GM21515 (cell line): ENCODE data around the gene ROMO1.
"Not testable (repeated sequence)": the region's sequence is repeated elsewhere in the genome, so short reads cannot be mapped to it uniquely, and the experiment has no call there.

ENCODE experiments used
- ATAC-seq: cut with Tn5 transposase; IDR thresholded peaks from one replicate; pipeline ENCODE4 v1.9.1; 2021; ENCODE audit not compliant: unreplicated experiment

ROMO1 gene

DNA sequence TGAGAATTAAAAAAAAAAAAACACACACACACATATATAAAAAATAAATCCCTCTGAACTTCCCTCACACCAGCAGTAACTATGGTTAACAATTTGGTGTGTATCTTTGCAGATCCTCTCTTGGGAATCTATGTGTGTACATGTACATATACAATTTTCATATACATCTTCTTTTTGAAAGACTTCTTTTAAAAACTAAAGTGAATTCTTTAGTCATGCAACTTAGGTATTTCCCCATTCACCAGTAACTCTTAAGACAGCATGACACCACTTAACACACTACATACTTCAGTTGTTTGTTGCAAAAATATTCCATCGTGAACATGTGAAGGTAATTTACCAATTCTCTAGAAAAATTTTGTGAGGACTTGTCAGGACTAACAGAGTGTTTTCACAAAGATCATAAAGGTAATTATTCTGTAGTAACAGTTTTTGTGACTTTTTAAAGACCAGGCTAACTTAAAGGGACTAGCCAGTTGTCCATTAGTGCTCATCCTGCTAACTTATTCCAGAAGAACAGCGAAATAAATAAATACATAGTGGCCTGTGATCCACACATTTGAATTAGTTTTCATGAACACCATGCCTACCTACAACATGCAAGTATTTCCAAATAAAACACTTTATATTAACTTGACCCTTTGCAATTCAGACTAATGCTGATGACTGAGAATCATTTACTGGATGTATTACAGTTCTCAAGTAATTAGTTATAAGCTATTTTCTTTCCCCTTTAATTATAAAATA is 30.8 kb downstream of the ROMO1 start:
- ATAC-seq: no peak

DNA sequence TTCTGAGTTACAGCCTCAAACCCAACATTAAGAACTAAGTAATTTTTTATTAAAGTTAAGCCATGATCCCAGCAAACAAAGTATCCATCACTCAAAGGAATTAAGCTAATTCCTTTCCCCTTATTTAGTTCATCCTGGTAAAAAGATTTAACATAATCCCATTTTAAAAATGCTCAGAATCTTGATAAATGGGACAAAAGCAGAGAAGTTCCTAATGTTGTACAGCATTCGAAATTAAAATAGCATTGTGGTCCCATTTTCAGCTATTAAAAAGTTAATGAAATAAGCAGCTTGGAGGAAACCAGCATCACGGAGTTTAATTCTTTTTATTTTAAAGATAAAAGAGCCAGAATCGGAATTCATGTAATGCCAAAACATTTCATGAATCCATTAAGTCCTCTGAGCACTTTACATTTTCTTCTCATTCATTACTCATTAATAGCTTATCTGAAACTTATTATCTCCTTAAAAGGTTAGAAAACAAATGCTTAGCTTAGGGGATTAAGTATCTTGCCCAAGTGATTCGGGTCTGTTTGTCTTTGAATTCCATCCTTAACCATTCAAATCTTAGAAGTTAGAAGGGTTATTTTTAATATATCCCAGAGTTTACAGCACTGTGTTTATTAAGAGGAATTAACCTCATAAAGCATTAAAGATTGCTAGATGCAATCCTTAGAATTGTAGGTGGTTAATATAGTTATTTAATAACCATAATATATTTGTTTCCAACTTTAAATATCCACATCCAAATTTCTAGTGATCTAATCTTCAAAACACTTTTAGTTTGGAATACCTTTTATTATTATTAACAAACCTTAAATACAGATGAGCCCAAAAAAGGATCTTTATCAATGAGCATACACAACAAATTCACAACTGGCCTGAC is 31.6 kb downstream of the ROMO1 start:
- no peak for ATAC-seq

DNA sequence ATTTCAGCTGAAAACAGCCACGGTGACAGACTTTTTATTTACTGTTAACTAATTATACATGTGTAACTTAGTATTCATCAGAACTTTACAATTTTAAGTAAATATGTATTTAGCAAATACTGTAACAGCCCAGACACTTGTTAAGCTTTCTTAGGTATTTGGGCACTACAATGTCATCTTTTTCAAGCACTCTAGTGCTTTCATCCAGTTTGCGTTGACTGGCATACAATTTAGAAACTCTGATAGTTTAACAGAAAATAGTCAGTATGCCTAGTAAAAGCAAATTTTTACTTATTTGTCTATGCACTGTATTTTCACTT is 32.2 kb downstream of the ROMO1 start:
- no peak for ATAC-seq

DNA sequence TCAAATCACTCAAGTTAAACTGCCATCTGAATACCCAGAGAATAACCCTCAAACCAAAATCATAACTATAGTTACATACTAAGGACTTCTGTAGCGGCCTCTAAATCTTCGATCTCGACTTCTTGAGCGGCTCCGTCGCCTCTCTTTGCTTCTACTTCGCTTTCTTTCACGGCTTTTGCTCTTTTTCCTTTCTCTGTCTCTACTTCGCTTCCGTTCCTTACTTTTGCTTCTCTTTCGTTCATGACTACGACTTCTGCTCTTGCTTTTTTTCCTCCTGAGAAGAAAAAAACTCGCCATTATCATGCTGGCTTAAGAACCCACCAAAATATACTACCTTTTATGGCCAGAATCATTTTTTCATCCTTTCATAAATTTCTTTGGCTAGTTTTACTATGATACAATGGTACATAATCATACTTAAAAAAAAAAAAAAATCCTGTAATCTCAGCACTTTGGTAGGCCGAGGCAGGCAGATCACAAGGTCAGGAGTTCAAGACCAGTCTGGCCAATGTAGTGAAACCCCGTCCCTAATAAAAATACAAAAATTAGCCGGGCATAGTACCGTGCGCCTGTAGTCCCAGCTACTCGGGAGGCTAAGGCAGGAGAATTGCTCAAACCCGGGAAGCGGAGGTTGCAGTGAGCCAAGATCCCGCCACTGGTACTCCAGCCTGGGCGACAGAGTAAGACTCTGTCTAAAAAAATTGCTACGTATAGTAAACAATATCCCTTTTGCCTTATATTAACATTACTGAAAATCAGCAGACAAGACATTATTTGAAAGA is 32.8 kb downstream of the ROMO1 start:
- no peak for ATAC-seq

DNA sequence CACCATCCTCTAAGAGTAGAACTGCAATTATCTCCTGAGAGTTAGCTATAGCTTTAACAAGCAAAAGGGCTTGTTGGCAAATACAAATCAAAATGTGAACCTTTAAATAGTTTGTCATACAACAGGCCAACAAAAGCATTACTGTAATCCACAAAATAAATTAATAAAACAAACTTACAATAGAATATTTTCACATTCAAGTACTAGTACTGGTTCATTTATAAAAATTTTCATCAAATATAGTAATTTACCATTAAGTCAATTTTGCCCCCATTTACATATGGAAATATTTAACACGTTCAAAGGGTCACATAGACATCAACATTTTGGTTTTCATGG is 33.4 kb downstream of the ROMO1 start:
- no peak for ATAC-seq

DNA sequence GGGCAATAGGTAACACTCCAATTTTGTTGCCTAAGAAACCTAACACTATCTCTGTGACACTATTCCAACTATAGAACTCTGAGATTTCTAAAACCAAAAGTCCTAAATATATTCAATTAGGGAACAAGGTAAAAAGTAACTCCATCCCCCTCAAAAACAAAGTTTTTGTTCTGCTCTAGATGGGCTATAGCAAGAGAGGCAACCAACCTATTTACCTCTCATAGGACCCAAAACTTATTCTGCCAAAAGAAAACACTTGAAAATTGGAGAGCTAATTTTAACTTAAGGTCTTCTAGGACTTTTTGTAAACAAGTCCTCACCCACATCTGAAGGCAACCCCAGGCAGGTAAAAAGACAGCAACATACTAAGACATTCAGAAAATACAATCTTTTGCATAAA is 35.2 kb downstream of the ROMO1 start:
- ATAC-seq: no peak

DNA sequence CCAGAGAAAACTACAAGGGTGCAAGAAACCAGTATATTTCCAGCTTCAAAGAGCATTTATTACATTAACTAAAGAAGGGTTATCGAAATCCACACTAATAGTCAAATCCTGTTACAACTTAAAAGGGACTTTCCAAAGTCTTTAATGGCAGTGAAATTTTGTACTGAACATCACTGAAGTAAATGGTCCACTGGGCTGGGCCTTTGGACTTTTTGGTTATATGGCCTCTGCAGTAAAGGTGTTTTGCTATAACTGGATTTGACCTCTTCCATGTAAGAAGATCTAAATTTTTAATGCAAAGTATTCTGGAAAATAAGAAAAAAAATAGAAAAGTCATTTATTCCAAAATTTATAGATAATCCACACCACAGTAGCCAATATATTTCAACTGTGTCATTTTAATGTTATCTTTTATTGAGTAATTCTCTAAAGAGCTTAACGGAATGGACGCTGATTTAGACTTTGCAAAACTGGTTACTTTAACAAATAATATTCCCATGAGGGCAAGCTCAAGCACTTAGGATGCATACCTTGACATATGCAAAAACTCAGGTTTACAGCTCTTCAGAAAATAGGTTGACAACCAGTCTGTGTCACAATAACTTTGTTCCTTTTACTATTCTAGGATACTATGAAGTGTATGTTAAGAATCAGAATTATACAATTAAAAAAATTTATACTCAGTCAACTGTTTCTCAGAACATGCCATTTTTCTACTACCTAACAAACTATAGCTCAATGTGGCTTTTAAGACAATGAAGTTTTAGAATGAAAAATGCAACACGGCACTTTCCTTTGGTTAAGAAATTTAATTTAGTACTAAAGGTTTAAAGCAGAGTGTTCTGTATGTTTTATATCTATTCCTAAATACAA is 35.8 kb downstream of the ROMO1 start:
- ATAC-seq: no peak

DNA sequence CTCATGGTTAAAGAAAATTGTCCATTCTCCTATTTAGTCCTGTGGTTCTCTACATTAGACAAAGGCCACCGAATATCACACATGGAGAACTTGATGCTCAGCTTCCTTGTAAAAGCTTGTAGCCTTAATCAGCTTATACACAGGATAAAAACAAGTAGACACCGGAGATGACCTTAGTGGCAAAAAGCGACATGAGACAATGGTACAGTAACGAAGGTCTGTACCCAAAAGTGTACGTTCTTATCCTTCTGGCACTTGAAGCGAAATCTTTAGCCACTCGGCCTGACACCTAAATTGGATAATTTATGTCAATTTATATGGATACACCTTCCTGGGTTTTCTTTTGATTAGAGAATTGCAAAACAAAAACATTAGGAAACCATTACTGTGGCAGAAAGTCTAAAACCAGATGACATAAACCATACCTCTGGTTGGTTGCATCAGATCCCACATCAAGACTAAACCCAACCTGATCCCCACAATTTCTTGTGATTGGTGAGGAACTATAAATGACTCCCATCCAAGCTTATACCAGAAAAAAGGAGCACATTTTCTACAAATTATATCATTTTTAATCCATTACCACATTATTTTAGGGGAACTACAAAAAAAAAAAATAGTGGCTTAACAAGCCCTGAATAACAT is 36.7 kb downstream of the ROMO1 start:
- no peak for ATAC-seq

DNA sequence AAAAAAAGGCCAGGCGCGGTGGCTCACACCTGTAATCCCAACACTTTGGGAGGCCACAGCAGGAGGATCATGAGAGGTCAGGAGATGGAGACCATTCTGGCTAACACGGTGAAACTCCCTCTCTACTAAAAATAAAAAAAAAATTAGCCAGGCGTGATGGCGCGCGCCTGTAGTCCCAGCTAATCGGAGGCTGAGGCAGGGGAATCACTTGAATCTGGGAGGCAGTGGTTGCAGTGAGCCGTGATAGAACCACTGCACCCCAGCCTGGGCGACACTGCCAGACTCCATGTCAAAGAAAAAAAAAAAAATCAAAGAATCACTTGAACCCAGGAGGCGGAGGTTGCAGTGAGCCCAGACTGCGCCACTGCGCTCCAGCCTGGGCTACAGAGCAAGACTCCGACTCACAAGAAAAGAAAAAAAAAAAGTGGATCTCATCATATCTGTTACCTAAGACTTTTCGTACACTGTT is 38.7 kb downstream of the ROMO1 start:
- ATAC-seq: no peak

DNA sequence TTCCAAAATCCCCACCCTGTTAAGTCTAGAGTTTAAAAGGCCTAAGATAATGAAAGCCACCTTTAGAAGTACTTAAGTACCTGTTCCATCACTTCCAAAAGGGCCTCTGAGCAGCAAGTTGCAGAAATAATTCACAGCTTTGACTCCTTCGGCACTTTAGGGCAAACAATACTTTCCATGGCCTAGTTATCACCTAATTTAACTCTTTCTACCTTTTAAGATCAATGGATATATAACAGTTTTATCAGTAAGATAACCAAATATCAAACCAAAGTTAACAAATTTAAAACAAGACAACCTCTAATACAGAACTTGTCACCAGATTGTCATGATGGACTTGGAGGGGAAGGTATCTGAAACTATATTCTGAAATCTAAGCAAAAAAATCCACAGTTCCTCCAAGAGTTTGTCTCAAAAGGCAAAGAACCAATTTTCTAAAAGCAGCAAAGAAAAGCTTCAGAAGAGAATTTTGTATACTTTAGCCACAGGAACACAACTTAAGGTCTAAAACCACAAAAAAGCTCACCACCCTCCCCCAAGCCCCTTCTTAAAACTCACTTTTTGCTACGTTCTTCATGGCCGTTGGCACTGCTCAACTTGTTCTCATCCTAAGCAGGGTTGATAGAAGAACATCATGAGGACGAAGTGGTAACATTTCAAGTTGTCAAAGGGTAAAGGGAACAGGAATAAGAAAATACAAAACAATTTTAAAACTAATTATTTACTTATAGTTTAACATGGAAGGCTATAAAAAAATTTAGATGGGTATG is 39.4 kb downstream of the ROMO1 start:
- ATAC-seq: no peak

DNA sequence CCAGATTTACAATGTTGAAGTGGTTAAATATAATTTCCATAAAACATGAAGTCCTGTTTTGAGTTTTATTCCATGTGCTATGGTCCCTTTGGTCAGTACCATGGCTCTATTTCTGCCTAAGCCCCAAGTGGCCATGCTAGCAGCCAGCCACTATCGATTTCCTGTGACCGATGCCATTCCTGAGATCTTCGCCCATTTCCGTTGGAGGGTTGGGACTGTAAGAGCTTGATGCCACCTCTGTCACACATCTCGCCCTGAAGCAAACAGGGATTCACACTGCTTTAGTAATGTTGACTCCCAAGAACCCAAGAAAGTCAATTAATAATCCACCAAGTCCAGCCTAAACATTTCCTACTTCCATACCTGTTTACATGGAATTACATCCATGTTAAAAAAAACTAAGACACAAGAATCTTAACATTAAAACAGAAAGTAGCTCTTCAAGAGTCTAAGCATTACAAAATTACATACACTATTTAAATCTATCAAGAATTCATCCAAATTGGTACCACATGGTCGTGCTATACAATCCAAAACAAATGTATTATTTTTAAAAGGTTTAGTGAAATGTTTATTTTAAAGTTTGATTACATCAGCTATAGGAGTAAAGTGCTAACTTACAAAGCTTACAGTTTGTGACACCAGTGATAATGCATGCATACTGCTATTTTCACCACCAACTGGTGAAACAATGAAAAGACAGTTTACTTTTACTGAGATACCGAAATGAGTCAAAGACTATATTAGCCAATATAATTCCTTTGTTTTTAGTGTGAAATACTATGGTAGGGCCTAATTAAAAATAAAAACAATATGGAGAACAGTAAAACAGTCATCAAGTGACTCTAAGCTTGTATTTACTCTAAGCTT is 40.3 kb downstream of the ROMO1 start:
- ATAC-seq: no peak

DNA sequence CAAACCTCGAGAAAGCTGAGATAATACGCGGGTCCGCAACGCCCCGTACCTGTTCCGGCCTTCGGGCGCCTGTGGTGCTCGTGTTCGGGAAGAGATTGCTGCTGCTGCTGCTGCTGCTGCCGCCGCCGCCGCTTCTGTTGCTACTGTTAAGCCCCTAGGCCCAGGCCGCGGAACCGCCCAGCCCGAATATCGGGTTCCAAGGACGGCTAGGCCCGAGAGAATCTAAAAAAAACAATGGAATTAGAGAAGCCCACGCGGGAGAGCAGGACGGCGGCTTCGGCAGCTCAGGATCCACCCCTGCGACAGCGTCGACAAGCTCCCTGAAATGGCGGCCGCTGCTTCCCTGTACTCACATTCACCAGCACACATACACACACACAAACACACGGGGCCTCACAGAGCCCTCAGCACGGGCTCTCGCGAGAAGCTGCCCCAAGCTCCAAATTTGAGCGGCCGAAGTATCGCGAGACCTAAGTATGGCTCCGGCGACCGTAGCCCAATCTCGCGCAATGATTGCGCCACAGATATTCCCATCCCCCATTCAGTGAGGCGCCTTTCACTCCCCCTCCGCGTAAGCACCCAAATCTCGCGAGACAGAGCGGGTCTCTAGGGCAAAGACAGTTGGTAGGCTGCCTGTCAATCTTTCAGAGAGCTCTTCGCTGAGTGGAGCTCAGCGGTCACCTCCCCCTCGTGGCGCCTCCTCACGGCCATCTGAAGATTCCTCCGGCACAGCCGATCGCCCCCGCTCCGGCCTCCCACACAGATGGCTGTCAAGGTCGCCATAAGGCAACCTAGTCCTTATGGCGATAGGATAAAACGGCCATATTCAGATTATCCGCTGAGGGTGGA is 42.9 kb downstream of the ROMO1 start, which contains the start of gene RBM39:
RBM39 (minus strand) TSS at position 369 of the 849 bp plus-strand sequence. CDS start 1,386 bp downstream, outside the sequence.
- peak; percentile 86 for ATAC-seq

DNA sequence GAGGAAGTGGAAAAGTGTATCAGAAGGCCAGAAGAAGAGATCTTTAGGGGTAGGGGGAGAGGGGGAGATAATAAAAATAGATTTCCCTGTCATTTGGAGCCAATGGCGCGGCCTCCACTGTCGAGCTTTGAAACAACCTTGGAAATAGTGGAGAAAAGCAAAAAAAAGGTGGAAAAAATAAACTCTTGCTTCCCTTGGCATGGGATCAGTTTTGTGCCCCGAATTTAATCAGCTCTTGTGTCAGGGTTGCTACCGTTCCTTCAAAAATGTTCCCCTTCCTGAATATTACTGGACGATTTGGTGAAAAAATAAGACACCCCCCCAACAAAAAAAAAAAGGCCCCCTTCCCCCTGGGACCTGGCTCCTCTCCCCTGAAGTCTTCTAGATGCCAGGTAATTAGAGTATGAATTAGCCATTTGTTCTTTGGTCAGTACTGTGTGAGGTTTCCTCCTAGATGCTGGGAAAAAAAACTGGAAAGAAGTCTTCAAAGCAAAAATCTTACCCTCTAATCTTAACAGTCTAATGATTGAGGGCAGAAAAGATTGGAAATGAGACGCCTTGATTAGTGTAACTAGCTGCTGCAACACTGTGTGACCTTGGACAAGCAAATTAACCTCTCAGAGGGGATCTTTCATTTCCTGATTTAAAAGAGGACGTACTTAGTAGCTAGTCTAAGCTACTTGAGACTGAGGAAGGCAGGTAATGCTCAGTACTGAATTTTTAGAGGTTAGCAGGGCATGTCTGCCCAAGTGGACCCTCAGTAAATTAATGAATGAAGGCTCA is 43.7 kb downstream of the ROMO1 start:
- no peak for ATAC-seq

DNA sequence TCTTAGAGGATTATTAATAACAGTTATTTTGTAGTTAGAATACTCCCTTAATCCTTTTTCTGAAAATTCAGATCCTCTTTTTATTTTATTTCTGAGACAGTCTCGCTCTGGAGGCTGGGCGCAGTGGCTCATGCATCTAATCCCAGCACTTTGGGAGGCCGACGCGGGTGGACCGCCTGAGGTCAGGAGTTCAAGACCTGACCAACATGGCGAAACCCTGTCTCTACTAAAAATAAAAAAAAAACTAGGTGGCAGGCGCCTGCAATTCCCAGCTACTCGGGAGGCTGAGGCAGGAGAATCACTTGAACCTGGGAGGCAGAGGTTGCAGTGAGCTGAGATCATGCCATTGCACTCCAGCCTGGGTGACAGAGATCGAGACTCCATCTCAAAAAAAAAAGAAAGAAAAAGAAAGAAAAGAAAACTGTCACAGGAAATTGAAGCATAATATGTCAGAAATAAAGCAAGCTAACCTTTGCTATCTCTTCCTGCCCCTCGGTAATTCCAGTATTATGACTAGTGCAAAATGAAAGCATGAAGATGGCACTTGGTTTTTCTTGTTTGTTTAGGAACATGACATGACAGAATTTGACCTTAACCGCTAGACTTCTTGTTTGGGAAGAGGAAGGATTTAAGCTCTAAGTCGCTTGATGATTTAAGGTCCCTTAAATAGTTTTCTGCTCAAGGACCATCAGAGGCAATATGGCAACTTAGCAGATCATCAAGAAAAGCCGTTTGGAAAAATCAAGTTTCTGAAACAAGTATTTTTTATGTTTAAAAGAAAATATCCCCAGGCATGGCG is 44.7 kb downstream of the ROMO1 start:
- no peak for ATAC-seq

DNA sequence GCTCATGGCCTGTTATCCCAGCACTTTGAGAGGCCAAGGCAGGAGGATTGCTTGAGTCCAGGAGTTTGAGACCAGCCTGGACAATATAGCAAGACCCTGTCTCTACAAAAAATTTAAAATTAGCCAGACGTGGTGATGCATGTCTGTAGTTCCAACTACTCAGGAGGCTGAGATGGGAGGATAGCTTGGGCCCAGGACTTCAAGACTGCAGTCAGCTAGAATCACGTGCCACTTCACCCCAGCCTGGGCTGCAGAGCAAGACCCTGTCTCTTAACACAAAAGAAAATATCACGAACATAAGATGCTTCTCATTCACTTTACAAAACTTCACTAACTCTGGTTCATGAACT is 45.3 kb downstream of the ROMO1 start:
- not testable (repeated sequence) for ATAC-seq
